ENCODE data around the gene IMMP2L.

GRCh38 chr7:111146136-111146535 is 416.2 kb downstream of the IMMP2L start:
- TF ChIP-seq, protein P1, sequence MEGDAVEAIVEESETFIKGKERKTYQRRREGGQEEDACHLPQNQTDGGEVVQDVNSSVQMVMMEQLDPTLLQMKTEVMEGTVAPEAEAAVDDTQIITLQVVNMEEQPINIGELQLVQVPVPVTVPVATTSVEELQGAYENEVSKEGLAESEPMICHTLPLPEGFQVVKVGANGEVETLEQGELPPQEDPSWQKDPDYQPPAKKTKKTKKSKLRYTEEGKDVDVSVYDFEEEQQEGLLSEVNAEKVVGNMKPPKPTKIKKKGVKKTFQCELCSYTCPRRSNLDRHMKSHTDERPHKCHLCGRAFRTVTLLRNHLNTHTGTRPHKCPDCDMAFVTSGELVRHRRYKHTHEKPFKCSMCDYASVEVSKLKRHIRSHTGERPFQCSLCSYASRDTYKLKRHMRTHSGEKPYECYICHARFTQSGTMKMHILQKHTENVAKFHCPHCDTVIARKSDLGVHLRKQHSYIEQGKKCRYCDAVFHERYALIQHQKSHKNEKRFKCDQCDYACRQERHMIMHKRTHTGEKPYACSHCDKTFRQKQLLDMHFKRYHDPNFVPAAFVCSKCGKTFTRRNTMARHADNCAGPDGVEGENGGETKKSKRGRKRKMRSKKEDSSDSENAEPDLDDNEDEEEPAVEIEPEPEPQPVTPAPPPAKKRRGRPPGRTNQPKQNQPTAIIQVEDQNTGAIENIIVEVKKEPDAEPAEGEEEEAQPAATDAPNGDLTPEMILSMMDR (IDR thresholded peaks at IDR 0.05; ENCODE audit: insufficient read depth, low read length, poor library complexity, severe bottlenecking): no peak
- no peak for TF ChIP-seq EZH2phosphoT487 (conservative IDR thresholded peaks at IDR 0.05; ENCODE audit: low read length)

Measured in SU-DHL-6 (cell line).